ENCODE data around the gene SIPA1L3.

The SIPA1L3 gene

DNA sequence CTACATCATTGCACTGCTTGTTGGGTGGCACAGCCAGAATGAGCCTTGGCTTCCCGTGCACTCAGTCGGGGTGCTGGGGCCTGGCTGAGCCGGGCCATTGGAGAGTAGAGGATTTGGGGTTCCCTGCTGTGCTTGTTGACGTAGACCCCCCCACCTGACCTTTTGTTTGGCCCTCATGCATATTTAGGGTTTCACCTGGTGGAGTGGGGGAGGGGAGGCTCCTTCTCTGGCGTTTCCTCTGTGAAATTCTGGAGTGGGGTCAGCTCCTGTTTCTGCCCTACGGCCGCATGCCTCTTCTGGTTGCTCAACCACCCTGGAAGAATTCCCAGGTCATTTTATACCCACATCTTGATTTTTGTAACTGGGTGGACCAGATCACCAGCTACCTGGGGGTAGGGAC lies 82.8 kb downstream of the SIPA1L3 start:
- TF ChIP-seq, protein P1, sequence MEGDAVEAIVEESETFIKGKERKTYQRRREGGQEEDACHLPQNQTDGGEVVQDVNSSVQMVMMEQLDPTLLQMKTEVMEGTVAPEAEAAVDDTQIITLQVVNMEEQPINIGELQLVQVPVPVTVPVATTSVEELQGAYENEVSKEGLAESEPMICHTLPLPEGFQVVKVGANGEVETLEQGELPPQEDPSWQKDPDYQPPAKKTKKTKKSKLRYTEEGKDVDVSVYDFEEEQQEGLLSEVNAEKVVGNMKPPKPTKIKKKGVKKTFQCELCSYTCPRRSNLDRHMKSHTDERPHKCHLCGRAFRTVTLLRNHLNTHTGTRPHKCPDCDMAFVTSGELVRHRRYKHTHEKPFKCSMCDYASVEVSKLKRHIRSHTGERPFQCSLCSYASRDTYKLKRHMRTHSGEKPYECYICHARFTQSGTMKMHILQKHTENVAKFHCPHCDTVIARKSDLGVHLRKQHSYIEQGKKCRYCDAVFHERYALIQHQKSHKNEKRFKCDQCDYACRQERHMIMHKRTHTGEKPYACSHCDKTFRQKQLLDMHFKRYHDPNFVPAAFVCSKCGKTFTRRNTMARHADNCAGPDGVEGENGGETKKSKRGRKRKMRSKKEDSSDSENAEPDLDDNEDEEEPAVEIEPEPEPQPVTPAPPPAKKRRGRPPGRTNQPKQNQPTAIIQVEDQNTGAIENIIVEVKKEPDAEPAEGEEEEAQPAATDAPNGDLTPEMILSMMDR (conservative IDR thresholded peaks at IDR 0.05), result no peak
- TF ChIP-seq ZFX (IDR thresholded peaks at IDR 0.05), result no peak
- no peak overlapping the region for H3K27ac ChIP-seq

DNA sequence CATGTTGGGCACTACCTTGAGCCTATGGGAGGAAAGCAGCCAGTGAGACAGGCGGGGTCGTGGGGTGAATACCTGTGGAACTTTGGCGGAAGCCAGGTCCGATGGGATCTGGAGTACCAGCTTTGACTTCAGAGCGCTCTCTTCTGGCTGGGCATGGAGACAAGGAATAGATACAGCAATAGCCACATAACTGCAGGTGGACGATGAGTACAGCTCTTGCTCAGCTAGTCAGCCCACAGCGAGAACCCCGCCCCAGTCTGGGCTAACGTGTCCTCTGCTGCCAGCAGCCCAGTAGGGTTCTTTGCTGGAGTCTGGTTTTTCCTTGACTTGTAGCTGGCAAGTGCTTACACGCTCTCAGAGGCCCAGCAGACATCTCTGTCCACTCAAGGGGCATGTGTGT lies 83.4 kb downstream of the SIPA1L3 start:
- H3K27ac ChIP-seq, result no peak overlapping the region
- no peak for TF ChIP-seq ZFX (IDR thresholded peaks at IDR 0.05)
- TF ChIP-seq, protein P1 (conservative IDR thresholded peaks at IDR 0.05), result no peak

DNA sequence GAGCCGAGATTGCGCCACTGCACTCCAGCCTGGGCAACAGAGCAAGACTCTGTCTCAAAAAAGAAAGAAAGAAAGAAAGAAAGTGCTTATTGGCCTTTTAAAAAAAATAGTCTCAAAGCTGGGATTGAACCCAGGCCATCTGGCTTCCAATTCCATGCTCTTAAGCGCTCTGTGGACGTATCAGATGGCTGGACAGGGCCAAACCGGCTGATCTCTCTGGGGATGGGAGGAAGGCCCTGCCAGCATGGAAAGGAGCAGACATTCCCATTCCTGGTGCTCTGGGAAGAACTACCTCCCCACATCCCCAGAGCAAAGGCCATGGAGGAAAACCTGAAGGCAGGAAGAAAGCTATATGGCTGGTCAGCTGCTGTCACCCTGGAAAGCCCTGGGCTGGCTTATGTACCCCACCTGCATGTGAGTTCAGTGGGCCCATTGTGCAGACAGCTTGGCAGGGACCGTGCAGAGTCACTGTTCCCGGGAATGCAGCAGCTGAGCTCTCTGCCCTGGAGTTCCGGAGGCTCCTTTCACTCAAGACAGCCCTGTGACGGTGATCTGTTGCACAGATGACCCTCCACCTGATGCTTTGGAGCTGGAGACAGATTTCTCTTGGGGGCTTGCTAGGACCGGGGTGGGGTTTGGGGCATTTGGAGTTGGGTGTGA lies 84.3 kb downstream of the SIPA1L3 start:
- no peak overlapping the region for H3K27ac ChIP-seq
- TF ChIP-seq, protein P1 (conservative IDR thresholded peaks at IDR 0.05), result no peak
- TF ChIP-seq ZFX (IDR thresholded peaks at IDR 0.05), result no peak

DNA sequence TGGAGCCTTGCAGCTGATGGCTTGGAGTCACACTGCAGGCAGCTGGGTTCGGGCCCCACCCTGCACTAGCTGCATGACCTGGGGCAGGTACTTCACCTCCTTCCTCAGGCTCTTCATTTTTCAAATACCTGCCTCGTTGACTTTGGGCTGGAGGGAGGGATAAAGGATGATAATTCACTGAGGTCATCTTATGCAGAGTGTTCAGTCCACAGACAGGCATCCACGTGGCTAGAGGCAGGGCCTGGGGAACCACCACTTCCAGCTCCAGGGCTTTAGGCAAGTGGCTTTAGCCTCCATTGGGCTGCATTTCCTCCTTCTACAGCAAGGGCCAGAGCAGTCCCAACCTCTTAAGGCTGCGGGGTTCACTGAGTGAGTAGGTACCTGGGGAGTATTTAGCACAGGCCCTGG lies 84.8 kb downstream of the SIPA1L3 start:
- TF ChIP-seq ZFX (IDR thresholded peaks at IDR 0.05), result no peak
- TF ChIP-seq, protein P1 (conservative IDR thresholded peaks at IDR 0.05), result no peak
- no peak overlapping the region for H3K27ac ChIP-seq

DNA sequence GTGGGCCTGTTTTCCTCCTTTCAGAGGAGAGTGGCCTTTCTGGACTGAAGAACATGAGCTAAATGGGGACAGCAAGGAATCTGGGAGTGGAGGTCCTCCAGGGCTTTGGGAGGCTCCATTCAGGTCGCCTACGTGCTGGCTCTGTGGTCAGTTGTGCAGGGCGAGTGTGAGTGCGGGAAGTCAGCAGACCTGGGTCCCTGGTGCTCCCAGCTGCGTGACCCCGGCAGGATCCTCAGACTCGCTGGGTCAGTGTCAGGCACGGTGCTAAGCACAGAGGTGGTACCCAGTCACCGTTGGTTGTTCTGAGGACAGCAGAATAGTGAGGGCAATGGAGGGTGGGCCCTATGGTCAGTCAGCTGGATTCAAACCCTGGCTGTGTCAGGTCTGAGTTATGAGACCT lies 85.8 kb downstream of the SIPA1L3 start:
- H3K27ac ChIP-seq, result no peak overlapping the region
- TF ChIP-seq ZFX (IDR thresholded peaks at IDR 0.05), result no peak
- TF ChIP-seq, protein P1 (conservative IDR thresholded peaks at IDR 0.05), result no peak

DNA sequence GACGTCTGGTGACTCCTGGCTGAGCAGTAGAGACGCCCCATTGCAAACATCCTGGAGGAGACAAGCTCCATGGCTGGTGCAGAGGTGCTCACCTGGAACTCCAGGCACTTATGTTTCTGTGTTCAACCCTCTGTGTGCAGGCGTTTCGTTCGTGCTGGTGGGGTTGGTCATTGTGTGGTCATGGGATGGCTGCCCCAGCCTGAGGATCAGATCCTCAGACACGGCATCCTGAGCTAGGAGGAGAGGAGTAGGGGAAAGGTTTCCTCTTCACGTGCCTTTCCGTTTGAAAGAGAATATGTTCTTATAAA lies 87.8 kb downstream of the SIPA1L3 start:
- no peak for TF ChIP-seq ZFX (IDR thresholded peaks at IDR 0.05)
- TF ChIP-seq, protein P1 (conservative IDR thresholded peaks at IDR 0.05), result no peak
- H3K27ac ChIP-seq, result no peak overlapping the region

DNA sequence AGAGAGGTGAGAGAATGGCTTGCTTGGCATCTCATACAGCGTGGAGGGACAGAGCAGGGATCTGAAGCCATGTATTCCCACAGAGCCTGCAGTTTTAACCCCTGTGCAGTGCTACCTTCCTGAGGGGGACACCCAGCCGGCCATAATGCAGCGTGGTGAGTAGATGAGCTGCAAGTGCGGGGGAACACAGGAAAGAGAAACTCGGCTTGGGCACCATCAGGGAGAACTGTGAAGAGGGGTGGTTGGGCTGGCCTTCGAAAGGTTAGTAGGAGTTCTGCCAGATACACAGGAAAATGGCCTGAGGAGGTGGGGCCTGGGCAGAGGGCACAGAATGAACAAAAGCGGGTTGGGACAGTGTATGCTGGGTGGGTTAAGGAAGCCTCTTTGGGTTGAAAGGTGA lies 88.3 kb downstream of the SIPA1L3 start:
- TF ChIP-seq, protein P1 (conservative IDR thresholded peaks at IDR 0.05), result no peak
- TF ChIP-seq ZFX (IDR thresholded peaks at IDR 0.05), result no peak
- H3K27ac ChIP-seq, result no peak overlapping the region

Data from C4-2B (cell line).